ENCODE results near the gene PARD3B. TPM values are rescaled to one million over a fixed set of nuclear protein-coding genes. Genes with fewer than 3 reads are reported as not detected.

PARD3B gene
- total and polyA plus RNA-seq, 10 of the 15 experiments (the other 5 are each of a cell fraction or from before 2014, with no cell fraction given), result 0.01 to 0.54 (median 0.07) TPM; not detected in 7

DNA sequence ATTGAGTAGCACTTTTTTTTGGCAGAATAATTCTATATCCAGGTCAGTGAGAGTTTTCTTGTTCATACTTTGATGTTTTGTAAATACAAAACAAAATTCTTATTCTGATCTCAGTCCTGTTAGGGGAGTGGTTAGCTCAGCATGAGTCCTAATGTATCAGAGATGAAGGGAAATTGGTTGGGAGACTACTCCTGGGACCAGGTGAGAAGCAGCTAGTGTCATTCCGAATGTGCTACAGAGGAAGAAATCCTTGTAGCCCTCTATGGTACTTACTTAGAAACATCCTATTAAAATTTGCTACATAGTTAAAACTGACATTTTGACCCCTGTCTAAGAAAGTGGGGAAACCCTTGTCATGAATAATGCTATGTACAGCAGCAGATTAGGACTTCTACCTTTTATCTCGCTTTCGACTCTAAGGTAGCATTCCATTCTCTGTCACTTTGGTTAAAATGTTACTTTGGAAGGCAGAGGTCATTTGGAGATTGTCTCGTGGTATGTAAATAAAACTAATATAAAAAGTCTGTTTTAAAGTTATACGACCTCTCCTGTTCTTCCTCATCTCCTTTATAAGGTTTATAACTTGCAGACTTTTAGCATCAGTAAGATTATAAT, 65.8 kb downstream of the PARD3B start:
- H3K27ac ChIP-seq (ENCODE audit: control insufficient read depth, insufficient read depth), result no peak overlapping the region
- H2AFZ ChIP-seq (ENCODE audit: control insufficient read depth, low read depth, low read length), result no peak overlapping the region
- no TSS peak for BruUV-seq (replicated peaks)
- H3K9ac ChIP-seq (ENCODE audit: control insufficient read depth, insufficient read depth, low read length), result no peak overlapping the region
- under 1% methylated on average over 5 of the region's 5 CpGs for WGBS (ENCODE audit: insufficient coverage, insufficient replicate concordance, low lambda C conversion rate, missing lambda C conversion rate)
- FAIRE-seq, result no peak
- no peak overlapping the region for H3K4me2 ChIP-seq (ENCODE audit: control insufficient read depth, insufficient read depth)
- H4K20me1 ChIP-seq (ENCODE audit: control insufficient read depth, insufficient read depth), result no peaks in the 10 kb centered on the region
- ChIA-PET RAD21 (ENCODE audit: unreplicated experiment) (no interaction called here), CTCF (no interaction called here), POLR2A (no interaction called here), SMC1A (ENCODE audit: uncharacterized antibody, unreplicated experiment) (no interaction called here)
- H3K4me1 ChIP-seq (ENCODE audit: control insufficient read depth, insufficient read depth, low read length), result no peaks in the 10 kb centered on the region
- no peak for DNase-seq (ENCODE audit: low read depth, low spot score)
- no peak for TF ChIP-seq ZNF384 (IDR thresholded peaks at IDR 0.05; ENCODE audit: borderline replicate concordance, low read depth, low read length)
- no peak for TF ChIP-seq ETV6 (conservative IDR thresholded peaks at IDR 0.05 in 1 of 2, IDR thresholded peaks at IDR 0.05 in 1 of 2; ENCODE audit: borderline replicate concordance in 1 of 2, low read depth in 1 of 2)
- no peak for TF ChIP-seq USF1 (IDR thresholded peaks at IDR 0.05; ENCODE audit: borderline replicate concordance, extremely low read length, insufficient read depth, low read depth, low read length)
- no peak for TF ChIP-seq BHLHE40 (IDR thresholded peaks at IDR 0.05; ENCODE audit: borderline replicate concordance in 1 of 2, low read depth in 2 of 2, low read length in 1 of 2)
- TF ChIP-seq SMARCA5 (IDR thresholded peaks at IDR 0.05), result no peak
- no peak for TF ChIP-seq STAT1 (conservative IDR thresholded peaks at IDR 0.05)
- no peak for TF ChIP-seq IRF4 (IDR thresholded peaks at IDR 0.05; ENCODE audit: low read depth, low read length)
- no peak overlapping the region for H3K4me3 ChIP-seq
- in situ Hi-C loops (cut with MboI), result no loop called here
- H3K36me3 ChIP-seq (ENCODE audit: control insufficient read depth in 2 of 2, insufficient read depth in 2 of 2, low read length in 1 of 2), result no peaks in the 10 kb centered on the region
- no peaks in the 10 kb centered on the region for H3K79me2 ChIP-seq (ENCODE audit: control insufficient read depth, insufficient read depth, low read length)
- no peaks in the 10 kb centered on the region for H3K27me3 ChIP-seq (replicated peaks in 1 of 2; ENCODE audit: control insufficient read depth in 2 of 2, insufficient read depth in 2 of 2, low read length in 1 of 2)
- intact Hi-C loops (cut with micrococcal nuclease; ENCODE audit: unreplicated experiment), result no loop called here
- no peak for ATAC-seq
- no peaks in the 10 kb centered on the region for H3K9me3 ChIP-seq (replicated peaks; ENCODE audit: control insufficient read depth, insufficient read depth, low read length)
